Measurements from ENCODE around the gene MAGEA2.
"Not testable (repeated sequence)": the region's sequence is repeated elsewhere in the genome, so short reads cannot be mapped to it uniquely, and the experiment has no call there.

DNA sequence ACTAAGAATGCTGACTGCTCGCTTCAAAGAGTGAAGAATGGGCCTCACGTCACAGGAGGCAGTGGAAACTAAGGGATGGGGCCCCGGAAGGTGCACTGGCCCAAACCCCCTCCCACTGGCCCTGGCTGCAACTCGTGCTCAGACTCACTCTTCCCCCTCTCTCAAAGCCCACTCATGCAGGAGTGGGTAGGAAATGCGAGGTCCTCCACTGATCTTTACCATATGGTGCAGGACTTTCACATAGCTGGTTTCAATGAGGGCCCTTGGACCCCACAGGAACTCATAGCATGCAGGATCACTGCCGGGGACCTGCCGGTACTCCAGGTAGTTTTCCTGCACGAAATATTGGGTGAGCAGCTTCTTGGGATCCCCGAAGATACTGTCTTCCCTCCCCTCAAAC lies 12.9 kb upstream of the MAGEA2 start:
- TF ChIP-seq, protein P1, sequence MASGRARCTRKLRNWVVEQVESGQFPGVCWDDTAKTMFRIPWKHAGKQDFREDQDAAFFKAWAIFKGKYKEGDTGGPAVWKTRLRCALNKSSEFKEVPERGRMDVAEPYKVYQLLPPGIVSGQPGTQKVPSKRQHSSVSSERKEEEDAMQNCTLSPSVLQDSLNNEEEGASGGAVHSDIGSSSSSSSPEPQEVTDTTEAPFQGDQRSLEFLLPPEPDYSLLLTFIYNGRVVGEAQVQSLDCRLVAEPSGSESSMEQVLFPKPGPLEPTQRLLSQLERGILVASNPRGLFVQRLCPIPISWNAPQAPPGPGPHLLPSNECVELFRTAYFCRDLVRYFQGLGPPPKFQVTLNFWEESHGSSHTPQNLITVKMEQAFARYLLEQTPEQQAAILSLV (CRISPR knock-in tag; IDR thresholded peaks at IDR 0.05; ENCODE audit: borderline replicate concordance), result not testable (repeated sequence)
- TF ChIP-seq, protein P2, sequence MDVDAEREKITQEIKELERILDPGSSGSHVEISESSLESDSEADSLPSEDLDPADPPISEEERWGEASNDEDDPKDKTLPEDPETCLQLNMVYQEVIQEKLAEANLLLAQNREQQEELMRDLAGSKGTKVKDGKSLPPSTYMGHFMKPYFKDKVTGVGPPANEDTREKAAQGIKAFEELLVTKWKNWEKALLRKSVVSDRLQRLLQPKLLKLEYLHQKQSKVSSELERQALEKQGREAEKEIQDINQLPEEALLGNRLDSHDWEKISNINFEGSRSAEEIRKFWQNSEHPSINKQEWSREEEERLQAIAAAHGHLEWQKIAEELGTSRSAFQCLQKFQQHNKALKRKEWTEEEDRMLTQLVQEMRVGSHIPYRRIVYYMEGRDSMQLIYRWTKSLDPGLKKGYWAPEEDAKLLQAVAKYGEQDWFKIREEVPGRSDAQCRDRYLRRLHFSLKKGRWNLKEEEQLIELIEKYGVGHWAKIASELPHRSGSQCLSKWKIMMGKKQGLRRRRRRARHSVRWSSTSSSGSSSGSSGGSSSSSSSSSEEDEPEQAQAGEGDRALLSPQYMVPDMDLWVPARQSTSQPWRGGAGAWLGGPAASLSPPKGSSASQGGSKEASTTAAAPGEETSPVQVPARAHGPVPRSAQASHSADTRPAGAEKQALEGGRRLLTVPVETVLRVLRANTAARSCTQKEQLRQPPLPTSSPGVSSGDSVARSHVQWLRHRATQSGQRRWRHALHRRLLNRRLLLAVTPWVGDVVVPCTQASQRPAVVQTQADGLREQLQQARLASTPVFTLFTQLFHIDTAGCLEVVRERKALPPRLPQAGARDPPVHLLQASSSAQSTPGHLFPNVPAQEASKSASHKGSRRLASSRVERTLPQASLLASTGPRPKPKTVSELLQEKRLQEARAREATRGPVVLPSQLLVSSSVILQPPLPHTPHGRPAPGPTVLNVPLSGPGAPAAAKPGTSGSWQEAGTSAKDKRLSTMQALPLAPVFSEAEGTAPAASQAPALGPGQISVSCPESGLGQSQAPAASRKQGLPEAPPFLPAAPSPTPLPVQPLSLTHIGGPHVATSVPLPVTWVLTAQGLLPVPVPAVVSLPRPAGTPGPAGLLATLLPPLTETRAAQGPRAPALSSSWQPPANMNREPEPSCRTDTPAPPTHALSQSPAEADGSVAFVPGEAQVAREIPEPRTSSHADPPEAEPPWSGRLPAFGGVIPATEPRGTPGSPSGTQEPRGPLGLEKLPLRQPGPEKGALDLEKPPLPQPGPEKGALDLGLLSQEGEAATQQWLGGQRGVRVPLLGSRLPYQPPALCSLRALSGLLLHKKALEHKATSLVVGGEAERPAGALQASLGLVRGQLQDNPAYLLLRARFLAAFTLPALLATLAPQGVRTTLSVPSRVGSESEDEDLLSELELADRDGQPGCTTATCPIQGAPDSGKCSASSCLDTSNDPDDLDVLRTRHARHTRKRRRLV (CRISPR knock-in tag; IDR thresholded peaks at IDR 0.05), result not testable (repeated sequence)
- not testable (repeated sequence) for TF ChIP-seq KLF16 (CRISPR knock-in tag; IDR thresholded peaks at IDR 0.05); IKZF4 (CRISPR knock-in tag; IDR thresholded peaks at IDR 0.05; ENCODE audit: borderline replicate concordance, low read depth, not compliant biosample characterization); EZH2 (conservative IDR thresholded peaks at IDR 0.05; ENCODE audit: low read depth, low read length); SNRNP70 (IDR thresholded peaks at IDR 0.05; ENCODE audit: low read depth, low read length)
- TF ChIP-seq, protein P3, sequence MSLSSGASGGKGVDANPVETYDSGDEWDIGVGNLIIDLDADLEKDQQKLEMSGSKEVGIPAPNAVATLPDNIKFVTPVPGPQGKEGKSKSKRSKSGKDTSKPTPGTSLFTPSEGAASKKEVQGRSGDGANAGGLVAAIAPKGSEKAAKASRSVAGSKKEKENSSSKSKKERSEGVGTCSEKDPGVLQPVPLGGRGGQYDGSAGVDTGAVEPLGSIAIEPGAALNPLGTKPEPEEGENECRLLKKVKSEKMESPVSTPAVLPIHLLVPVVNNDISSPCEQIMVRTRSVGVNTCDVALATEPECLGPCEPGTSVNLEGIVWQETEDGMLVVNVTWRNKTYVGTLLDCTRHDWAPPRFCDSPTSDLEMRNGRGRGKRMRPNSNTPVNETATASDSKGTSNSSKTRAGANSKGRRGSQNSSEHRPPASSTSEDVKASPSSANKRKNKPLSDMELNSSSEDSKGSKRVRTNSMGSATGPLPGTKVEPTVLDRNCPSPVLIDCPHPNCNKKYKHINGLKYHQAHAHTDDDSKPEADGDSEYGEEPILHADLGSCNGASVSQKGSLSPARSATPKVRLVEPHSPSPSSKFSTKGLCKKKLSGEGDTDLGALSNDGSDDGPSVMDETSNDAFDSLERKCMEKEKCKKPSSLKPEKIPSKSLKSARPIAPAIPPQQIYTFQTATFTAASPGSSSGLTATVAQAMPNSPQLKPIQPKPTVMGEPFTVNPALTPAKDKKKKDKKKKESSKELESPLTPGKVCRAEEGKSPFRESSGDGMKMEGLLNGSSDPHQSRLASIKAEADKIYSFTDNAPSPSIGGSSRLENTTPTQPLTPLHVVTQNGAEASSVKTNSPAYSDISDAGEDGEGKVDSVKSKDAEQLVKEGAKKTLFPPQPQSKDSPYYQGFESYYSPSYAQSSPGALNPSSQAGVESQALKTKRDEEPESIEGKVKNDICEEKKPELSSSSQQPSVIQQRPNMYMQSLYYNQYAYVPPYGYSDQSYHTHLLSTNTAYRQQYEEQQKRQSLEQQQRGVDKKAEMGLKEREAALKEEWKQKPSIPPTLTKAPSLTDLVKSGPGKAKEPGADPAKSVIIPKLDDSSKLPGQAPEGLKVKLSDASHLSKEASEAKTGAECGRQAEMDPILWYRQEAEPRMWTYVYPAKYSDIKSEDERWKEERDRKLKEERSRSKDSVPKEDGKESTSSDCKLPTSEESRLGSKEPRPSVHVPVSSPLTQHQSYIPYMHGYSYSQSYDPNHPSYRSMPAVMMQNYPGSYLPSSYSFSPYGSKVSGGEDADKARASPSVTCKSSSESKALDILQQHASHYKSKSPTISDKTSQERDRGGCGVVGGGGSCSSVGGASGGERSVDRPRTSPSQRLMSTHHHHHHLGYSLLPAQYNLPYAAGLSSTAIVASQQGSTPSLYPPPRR (CRISPR knock-in tag; IDR thresholded peaks at IDR 0.05; ENCODE audit: borderline replicate concordance), result not testable (repeated sequence)

Measured in HepG2 (cell line).